SK-N-DZ (cell line): Measurements from ENCODE around the gene INPPL1. TPM values are rescaled to one million over a fixed set of nuclear protein-coding genes. Genes with fewer than 3 reads are reported as not detected.
"Not testable (repeated sequence)": the region's sequence is repeated elsewhere in the genome, so short reads cannot be mapped to it uniquely, and the experiment has no call there.

Experiments
- DNase-seq: peaks from one replicate; pipeline ENCODE4 v3.0.0-alpha.2; 2015; ENCODE audit warnings: low spot score
- polyA plus RNA-seq, 2 experiments: library from polyadenylated mRNA; depleted of rRNA; stranded (reverse); fragments of >200 nt; gene quantifications; 2 replicates each; pipeline ENCODE4 v1.2.3, GENCODE V29; 2014

Gene INPPL1, protein sequence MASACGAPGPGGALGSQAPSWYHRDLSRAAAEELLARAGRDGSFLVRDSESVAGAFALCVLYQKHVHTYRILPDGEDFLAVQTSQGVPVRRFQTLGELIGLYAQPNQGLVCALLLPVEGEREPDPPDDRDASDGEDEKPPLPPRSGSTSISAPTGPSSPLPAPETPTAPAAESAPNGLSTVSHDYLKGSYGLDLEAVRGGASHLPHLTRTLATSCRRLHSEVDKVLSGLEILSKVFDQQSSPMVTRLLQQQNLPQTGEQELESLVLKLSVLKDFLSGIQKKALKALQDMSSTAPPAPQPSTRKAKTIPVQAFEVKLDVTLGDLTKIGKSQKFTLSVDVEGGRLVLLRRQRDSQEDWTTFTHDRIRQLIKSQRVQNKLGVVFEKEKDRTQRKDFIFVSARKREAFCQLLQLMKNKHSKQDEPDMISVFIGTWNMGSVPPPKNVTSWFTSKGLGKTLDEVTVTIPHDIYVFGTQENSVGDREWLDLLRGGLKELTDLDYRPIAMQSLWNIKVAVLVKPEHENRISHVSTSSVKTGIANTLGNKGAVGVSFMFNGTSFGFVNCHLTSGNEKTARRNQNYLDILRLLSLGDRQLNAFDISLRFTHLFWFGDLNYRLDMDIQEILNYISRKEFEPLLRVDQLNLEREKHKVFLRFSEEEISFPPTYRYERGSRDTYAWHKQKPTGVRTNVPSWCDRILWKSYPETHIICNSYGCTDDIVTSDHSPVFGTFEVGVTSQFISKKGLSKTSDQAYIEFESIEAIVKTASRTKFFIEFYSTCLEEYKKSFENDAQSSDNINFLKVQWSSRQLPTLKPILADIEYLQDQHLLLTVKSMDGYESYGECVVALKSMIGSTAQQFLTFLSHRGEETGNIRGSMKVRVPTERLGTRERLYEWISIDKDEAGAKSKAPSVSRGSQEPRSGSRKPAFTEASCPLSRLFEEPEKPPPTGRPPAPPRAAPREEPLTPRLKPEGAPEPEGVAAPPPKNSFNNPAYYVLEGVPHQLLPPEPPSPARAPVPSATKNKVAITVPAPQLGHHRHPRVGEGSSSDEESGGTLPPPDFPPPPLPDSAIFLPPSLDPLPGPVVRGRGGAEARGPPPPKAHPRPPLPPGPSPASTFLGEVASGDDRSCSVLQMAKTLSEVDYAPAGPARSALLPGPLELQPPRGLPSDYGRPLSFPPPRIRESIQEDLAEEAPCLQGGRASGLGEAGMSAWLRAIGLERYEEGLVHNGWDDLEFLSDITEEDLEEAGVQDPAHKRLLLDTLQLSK
- polyA plus RNA-seq (2014; cell fraction: cytosol; rRNA removed) = 17.5 and 22.8 TPM in 2 replicates
- polyA plus RNA-seq (2014; cell fraction: nucleus; rRNA removed) = 91.0 and 116 TPM in 2 replicates

DNA sequence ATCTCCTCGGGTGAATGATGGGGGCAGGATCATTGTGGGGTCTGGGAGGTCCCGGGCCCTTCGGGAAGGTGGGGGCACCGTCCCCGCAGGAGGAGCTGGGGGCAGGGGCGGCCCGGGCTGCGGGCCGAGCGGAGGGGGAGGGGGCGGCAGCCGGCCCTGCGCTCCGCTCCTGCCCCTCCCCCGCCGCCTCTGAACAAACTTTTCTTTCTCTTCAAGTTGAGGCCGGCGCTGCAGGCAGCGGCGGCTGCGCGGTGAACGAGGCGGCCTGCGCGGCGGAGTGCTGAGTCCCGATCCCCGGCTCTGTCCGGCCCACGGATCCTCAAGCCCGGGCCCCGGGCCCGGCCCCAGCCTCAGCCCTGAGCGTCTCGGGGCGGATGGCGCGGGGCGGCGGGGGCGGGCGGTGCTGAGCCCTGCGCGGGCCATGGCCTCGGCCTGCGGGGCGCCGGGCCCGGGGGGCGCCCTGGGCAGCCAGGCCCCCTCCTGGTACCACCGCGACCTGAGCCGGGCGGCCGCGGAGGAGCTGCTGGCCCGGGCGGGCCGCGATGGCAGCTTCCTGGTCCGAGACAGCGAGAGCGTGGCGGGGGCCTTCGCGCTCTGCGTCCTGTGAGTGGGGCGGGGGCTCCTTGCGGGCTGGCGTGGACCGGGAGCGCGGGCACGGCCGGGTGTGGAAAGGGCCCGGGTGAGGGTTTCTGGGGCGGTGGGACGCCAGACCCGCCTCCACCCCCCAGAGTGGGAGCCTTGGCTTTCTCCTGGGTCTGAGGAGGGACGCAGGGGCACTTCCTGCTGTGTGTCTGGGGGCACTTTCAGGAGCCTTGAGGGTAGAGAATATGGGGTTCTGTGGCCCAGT, at the start of gene INPPL1:
Gene INPPL1 (plus strand): TSS at position 204 of the 847 bp plus-strand sequence. CDS start 218 bp downstream, at position 422.
- DNase-seq = no peak

DNA sequence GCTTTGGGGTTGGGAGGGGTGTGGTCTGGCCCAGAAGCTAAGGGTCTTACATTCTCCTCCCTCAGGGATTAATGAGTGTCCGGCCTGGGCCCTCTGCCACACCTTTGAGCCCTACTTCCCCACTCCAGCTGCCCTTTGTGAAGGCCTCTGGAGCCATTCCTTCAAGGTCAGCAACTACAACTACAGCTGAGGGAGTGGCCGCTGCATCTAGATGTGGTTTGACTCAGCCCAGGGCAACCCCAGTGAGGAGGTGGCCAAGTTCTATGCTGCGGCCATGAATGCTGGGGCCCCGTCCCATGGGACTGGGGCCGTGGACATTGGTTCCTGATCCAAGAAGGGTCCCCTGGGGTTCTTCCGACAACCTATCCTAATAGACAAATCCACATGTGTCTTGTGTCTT, 46.9 kb upstream of the INPPL1 start:
- DNase-seq = no peak

DNA sequence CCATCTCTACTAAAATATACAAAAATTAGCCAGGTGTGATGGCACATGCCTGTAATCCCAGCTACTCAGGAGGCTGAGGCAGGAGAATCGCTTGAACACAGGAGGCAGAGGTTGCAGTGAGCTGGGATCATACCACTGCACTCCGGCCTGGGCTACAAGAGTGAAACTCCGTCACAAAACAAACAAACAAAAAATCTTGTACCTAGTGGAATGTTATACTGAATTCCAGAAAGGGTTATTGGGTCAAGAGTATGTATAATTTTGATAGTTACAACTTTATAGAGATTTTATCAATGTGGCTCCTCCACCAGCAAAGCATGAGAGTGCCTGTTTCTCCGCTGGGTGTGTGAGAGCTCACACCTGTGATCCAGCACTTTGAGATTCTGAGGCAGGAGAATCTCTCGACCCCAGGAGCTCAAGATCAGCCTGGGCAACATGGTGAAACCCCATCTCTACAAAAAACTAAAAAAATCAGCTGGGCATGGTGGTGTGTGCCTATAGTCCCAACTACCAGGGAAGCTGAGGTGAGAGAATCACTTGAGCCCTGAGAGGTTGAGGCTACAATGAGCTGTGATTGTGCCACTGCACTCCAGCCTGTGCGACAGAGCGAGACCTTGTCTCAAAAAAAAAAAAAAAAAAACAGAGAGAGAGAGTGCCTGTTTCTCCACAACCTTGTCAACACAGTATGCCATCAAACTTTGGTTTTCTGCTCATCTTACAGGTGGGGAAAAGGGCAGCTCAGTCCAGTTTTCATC, 45.3 kb upstream of the INPPL1 start:
- no peak for DNase-seq

DNA sequence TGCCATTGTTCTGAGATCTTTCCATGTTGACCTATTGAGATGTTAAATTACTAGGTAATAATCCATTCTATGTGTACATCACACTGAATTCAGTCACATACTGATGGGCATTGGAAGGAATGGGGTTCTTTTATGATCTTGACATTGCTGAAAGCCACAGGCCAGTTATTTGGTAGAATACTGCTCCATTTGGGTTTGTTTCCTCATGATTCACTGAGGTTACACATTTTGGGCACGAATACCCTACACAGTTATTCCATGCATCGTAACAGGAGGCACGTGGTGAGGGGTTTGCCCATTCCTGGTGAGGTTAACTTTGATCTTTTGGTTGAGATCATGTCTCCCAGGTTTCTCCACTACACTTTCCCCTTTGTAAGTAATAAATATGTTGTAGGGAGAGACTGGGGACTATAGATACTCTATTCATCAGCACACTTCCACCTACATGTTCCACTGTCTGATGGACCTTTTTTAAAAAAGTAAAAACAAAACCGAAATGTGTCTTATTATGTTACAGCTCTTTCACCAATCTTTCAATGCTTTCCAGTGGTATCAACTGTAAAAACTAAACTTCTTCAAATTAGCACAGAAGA, 44.7 kb upstream of the INPPL1 start:
- DNase-seq = no peak

DNA sequence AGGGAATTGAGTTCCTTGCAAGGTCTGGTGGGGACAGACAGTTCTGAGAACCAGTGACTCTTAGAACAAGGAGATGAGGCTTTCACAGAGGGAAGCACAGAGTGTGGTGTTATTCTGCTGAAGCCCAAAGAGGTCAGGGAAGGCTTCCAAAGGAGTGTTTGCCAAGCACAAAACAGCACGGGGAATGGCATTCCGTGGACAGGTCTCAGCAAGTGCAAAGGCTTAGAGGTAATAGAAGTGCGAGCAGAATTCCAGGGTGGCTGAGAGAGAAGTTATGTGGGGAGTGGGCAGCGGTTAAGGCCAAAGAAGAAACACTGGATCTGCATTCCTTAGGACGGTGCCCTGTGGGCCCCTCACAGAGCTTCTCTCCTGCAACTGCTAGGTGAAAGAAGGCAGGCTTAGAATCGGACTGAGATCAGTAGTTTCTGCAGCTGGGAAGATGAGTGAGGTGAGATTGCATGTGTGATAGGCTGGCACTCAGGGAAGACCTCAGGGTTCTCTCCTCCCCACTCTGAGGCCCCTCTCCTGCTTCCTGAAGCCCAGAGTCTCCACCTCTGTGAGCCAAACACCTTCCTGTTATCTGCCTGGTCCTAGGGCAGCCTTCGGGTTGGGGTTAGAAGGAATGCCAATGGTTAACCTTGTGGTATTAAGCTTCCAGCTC, 43.5 kb upstream of the INPPL1 start:
- not testable (repeated sequence) for DNase-seq

DNA sequence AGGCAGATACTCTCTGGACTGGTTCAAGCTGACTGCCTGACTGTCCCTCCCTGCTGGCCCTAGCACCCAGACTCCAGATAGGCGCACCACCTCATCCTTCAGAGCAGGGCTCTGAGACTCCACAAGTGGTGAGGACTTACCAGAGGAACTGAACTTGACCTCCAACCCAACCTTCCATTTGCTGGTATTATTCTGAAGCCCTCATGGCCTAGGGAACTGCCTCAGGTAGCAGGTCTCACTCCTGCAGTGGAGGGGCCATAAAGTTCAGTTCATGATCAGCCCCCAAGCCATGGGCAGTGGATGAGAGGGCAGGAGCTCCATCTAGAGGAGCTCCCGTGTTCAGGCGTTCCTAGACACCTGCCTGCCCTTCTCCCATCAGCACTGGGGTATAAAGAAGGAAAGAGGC, 43.0 kb upstream of the INPPL1 start:
- DNase-seq = not testable (repeated sequence)

DNA sequence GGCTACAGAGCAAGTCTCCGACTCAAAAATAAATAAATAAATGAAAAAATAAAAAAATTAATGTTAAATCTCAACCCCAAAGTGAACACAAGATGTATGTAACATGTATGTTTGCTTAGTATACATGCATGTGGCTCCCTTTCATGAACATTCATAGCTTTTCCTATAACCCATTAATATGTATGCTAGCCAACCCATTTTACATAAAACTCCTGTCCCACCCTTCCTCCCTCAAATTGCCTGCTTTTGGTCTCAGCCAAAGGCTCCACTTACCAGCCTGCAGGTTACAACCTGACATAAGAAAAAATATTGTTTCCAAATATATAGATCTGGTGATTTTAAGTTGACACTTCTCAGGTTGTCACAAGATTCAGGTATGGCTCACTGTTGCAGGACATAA, 36.3 kb upstream of the INPPL1 start:
- DNase-seq = no peak

DNA sequence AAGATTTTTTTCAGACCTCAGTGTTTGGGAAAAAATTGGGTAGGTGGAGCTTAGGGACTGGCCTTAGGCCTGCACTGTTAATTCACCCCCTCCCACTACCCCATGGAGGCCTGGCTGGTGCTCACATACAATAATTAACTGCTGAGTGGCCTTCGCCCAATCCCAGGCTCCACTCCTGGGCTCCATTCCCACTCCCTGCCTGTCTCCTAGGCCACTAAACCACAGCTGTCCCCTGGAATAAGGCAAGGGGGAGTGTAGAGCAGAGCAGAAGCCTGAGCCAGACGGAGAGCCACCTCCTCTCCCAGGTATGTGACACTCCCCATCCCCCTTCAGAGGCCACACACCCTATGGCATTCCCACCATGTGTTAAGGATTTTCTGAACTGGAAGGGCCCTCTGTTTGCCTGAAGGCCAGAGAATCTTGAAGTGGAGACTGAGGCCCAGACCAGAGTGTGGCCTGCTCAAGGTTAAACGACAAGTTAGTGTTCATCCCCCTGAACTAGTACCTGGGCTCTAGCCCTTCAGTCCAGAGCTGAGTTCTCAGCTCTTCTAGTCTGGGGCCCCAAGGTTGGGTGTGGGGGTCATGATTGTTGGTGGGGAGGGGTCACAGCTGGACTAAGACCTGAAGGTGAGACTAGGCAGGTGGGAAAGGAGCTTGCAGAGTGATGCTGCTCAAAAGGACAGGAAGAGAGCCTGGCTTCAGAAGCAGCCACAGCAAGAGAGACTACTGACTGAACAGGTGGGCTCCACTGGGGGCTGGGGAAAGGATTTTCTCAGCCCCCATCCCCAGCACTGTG, 34.9 kb upstream of the INPPL1 start:
- DNase-seq = peak; percentile 62

DNA sequence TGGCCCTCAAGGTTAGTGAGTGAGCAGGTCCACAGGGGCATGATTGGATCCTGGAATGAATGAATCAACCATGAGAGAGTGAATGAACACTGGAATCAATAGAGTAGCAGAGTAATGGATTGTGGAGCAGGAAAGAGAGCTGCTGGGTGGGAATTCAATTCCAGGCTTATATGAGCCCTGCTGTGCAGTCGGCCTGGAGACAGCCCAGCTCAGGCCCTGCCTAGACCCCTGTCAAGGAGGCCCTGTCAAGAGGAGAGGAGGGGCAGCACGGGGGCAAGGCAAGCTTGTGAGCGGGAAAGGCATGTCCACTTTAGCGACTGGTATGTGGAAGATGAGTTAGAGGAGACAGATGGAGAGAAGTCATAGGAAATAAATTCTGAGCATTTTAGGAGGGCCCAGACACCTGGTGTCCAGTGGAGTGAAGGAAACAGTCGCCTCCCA, 33.9 kb upstream of the INPPL1 start:
- DNase-seq = no peak

DNA sequence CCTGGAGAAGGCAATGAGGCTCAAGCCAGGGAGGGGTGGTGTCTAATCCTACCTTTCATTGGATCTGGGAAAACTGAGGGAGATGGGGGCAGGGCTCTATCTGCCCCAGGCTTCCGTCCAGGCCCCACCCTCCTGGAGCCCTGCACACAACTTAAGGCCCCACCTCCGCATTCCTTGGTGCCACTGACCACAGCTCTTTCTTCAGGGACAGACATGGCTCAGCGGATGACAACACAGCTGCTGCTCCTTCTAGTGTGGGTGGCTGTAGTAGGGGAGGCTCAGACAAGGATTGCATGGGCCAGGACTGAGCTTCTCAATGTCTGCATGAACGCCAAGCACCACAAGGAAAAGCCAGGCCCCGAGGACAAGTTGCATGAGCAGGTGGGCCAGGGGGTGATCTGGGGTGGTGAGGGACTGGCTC, 32.6 kb upstream of the INPPL1 start, which contains the start of gene FOLR1:
Gene FOLR1 (plus strand): TSS at position 180 of the 421 bp plus-strand sequence. CDS start 34 bp downstream, at position 214.
- no peak for DNase-seq

DNA sequence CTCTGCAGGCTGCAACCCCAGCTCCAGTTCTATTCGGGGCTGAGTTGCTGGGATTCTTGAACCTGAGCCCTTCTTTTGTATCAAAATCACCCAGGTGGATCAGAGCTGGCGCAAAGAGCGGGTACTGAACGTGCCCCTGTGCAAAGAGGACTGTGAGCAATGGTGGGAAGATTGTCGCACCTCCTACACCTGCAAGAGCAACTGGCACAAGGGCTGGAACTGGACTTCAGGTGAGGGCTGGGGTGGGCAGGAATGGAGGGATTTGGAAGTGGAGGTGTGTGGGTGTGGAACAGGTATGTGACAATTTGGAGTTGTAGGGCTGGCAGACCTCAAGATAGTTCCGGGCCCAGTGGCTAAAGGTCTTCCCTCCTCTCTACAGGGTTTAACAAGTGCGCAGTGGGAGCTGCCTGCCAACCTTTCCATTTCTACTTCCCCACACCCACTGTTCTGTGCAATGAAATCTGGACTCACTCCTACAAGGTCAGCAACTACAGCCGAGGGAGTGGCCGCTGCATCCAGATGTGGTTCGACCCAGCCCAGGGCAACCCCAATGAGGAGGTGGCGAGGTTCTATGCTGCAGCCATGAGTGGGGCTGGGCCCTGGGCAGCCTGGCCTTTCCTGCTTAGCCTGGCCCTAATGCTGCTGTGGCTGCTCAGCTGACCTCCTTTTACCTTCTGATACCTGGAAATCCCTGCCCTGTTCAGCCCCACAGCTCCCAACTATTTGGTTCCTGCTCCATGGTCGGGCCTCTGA, 28.9 kb upstream of the INPPL1 start:
- no peak for DNase-seq

DNA sequence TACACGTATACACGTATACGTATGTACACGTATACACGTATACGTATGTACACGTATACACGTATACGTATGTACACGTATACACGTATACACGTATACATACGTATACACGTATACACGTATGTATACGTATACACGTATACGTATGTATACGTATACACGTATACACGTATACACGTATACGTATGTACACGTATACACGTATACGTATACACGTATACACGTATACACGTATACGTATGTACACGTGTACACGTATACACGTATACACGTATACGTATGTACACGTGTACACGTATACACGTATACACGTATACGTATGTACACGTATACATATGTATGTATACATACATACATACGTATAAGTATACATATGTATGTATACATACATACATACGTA, 23.1 kb upstream of the INPPL1 start:
- DNase-seq = not testable (repeated sequence)

DNA sequence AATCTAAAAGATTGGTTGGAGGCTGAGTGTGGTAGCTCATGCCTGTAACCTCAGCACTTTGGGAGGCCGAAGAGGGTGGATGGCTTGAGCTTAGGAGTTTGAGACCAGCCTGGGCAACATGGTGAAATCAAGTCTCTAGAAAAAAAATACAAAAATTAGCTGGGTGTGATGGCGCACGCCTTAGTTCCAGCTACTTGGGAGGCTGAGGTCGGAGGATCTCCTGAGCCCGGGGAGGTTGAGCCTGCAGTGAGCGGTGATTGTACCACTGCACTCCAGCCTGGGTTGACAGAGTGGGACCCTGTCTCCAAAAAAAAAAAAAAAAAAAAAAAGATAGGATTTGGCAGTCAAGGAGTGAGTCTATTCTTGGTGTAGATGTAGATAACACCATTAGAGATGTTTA, 22.0 kb upstream of the INPPL1 start:
- no peak for DNase-seq

DNA sequence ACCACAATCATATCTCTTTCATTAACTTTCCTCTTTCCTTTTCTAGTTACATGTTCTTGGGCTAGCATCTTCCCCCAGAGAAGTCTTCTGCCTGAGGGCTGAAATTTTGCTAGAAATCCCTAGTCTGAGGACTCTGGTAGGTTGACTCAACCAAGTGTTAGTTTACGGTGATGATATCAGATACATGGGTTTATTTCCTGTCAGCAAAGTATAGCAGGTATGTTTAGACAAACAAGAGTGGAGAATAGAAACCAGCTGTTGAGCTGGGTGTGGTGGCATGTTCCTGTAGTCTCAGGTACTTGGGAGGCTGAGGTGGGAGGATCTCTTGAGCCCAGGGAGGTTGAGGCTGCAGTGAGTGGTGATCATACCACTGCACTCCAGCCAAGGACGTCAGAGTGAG, 21.4 kb upstream of the INPPL1 start:
- DNase-seq = no peak

DNA sequence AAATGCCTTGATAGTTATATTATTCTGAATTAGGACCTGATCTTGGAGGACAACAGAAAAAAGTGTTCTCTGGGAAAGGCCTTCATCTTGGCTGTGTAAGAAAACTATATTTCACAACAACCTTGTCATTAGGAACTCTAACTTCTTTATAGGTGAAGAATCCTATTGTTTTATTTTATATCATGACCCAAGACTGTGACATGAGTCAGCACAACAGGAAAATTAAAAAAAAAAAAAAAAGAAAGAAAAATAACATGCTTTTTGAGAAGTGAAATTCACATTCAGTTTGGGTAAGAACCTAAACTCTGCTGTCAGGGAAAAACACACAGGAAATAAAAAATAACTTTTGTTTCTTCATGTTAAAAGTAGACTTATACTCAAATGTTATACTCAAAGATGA, 19.7 kb upstream of the INPPL1 start:
- no peak for DNase-seq

DNA sequence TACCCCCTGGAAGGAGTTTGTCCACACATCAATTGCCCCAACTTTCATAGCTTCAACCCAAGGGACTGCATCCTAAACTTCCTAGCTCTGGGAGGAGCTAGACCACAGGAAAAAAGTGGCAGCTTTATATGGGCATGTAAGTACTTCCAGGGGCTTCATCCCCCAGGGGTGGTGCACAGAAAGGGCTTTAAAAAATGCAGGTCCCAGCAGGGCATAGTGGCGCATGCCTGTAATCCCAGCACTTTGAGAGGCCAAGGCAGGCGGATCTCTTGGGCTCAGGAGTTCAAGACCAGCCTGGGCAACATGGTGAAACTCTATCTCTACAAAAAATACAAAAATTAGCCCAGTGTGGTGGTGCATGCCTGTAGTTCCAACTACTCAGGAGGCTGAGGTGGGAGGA, 17.8 kb upstream of the INPPL1 start:
- not testable (repeated sequence) for DNase-seq

DNA sequence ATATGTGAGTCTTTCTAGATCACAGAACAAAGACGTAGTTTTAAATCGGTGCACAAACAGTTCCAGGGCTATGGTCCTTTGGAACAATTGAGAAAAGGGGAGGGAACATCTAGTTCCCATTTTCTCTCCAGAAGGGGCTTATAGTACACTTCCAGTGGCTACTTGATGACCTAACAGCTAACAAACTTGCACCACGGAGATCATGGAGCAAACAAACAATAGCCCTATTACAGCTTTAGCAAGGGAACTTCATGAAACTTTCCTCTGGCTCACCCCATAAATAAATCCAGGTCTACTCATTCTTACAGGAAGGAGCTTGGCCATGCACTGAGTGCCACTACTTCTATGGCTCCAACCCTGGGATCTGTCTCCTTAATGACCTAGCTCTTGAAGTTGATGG, 16.3 kb upstream of the INPPL1 start:
- DNase-seq = no peak
